Smooth muscle cell of the coronary artery (primary cell): ENCODE results near the gene NONO. TPM values are rescaled to one million over a fixed set of nuclear protein-coding genes. Genes with fewer than 3 reads are reported as not detected.

Experiments
- total RNA-seq: library from RNA; depleted of rRNA; stranded (reverse); fragments of >200 nt; gene quantifications from 2 replicates; pipeline ENCODE4 v1.2.3, GENCODE V29; 2014; ENCODE audit warnings: low replicate concordance

The NONO gene
- total RNA-seq = 307 and 438 TPM in 2 replicates

GRCh38 chrX:71283403-71284143 is at the start of gene NONO:
NONO (plus strand) TSS chrX:71283635; CDS start chrX:71290638, 7,003 bp downstream.

GRCh38 chrX:71254092-71254963 is 29.1 kb upstream of the NONO start, which contains the start of gene ZMYM3:
ZMYM3 (minus strand) TSS chrX:71254140; CDS start chrX:71253255, 885 bp downstream.

GRCh38 chrX:71301195-71301924 is 17.9 kb downstream of the NONO start, which contains the start of gene ITGB1BP2:
ITGB1BP2 (plus strand) TSS chrX:71301750; CDS start chrX:71301807, 57 bp downstream.

Other genes with a start within 250 kb of the NONO start
- gene SNX12, start 215.3 kb upstream of the NONO start, total RNA-seq = 71.0 and 72.2 TPM in 2 replicates
- 4.4 and 4.6 TPM in 2 replicates for gene FOXO4, start 187.8 kb upstream of the NONO start, total RNA-seq
- not detected in 2 replicates for gene CXorf65, start 176.9 kb upstream of the NONO start, total RNA-seq
- gene IL2RG, start 172.1 kb upstream of the NONO start, total RNA-seq = not detected in 2 replicates
- gene MED12, start 165.0 kb upstream of the NONO start, total RNA-seq = 23.3 and 25.5 TPM in 2 replicates
- 0.08 and 0.35 TPM in 2 replicates for gene NLGN3, start 138.8 kb upstream of the NONO start, total RNA-seq
- gene GJB1, start 60.4 kb upstream of the NONO start, total RNA-seq = not detected in 2 replicates
- 5.1 and 10.4 TPM in 2 replicates for gene ZMYM3, start 29.5 kb upstream of the NONO start, total RNA-seq
- gene ITGB1BP2, start 18.1 kb downstream of the NONO start, total RNA-seq = 0.70 and 6.6 TPM in 2 replicates
- gene TAF1, start 82.7 kb downstream of the NONO start, total RNA-seq = 29.8 and 64.4 TPM in 2 replicates
- 65.9 and 77.8 TPM in 2 replicates for gene OGT, start 249.5 kb downstream of the NONO start, total RNA-seq